Measurements from ENCODE around the gene UTY. TPM values are rescaled to one million over a fixed set of nuclear protein-coding genes. Genes with fewer than 3 reads are reported as not detected.

Gene UTY
- total and polyA plus RNA-seq, 3 donors from 2014 or later = 6.7 to 58.5 (median 55.8) TPM

DNA sequence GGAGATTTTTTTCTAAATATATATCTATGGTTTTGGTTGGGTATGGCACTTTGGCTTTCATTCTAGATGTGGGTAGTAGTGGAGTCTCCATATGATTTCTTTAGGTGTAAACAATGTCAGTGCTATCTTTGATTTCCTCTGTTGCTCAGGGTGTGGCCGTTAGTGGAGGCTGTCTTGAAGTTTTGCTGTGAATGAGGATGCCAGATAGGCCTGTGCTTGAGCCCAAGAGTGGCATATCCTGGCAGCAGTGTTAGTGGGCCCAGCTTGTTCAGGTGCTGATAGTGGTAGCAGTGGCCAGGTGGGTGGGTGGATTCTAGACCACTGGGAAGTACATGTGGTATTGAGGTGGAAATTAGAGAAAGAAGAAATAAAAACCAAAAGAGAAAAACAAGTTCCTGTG is 8.9 kb upstream of the UTY start:
- Histone ChIP-seq H3K36me3 (ENCODE audit: low read depth, missing control alignments) (no peaks in the 10 kb centered on the region), H3K27ac (no peak overlapping the region)

DNA sequence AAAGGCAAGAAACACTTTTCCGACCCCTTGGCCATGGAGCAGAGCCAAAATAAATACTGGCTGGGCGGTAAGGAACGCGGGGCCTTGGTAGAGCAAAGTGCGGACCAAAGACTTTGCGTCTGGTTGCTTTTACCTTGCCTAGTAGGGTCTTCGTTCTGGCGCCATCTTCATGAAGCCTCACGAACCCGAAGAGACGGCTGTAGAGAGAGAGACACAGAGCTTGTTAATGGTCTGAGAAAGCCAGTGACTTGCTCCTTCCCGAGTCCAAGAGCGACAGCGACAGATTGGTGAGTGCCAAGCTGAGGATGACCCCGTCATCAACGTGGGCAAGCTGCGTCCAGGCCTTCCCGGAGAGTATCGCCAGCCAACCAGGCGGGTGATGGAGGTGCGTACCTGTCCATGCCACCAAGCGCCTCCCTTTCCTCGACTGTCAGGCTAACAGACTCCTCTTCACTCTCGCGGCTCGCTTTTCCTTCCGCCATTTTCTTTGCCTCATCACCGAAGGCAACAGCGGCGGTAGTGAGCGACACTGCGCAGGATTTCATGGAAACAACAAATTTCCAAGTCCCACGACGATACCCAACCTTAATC is 617 bp downstream of the UTY start:
- peak; percentile 56 for DNase-seq
- WGBS, 2 donors = 0% methylated on average over 14 to 34 of the region's 34 CpGs
- no peaks in the 10 kb centered on the region for H3K27me3 ChIP-seq
- H3K27ac ChIP-seq = peak overlapping the region; percentile 89 to 93
- no peaks in the 10 kb centered on the region for H3K4me1 ChIP-seq
- H3K9me3 ChIP-seq = no peaks in the 10 kb centered on the region
- TF ChIP-seq, protein P1, sequence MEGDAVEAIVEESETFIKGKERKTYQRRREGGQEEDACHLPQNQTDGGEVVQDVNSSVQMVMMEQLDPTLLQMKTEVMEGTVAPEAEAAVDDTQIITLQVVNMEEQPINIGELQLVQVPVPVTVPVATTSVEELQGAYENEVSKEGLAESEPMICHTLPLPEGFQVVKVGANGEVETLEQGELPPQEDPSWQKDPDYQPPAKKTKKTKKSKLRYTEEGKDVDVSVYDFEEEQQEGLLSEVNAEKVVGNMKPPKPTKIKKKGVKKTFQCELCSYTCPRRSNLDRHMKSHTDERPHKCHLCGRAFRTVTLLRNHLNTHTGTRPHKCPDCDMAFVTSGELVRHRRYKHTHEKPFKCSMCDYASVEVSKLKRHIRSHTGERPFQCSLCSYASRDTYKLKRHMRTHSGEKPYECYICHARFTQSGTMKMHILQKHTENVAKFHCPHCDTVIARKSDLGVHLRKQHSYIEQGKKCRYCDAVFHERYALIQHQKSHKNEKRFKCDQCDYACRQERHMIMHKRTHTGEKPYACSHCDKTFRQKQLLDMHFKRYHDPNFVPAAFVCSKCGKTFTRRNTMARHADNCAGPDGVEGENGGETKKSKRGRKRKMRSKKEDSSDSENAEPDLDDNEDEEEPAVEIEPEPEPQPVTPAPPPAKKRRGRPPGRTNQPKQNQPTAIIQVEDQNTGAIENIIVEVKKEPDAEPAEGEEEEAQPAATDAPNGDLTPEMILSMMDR (IDR thresholded peaks at IDR 0.05) = no peak
- TF ChIP-seq POLR2A (IDR thresholded peaks at IDR 0.05) = no peak
- H3K4me3 ChIP-seq = peak overlapping the region; percentile 62 to 81
- intact Hi-C loops (cut with DNase I; ENCODE audit: low total_unique reads) = no loop called here
- no peaks in the 10 kb centered on the region for H3K36me3 ChIP-seq (ENCODE audit: low read depth, missing control alignments)

More for the DNA sequence above, 8.9 kb upstream of the UTY start:
- TF ChIP-seq, protein P1 (IDR thresholded peaks at IDR 0.05) = no peak
- no peak for TF ChIP-seq POLR2A (IDR thresholded peaks at IDR 0.05)
- Histone ChIP-seq H3K4me1 (no peaks in the 10 kb centered on the region), H3K4me3 (no peak overlapping the region), H3K9me3 (no peaks in the 10 kb centered on the region), H3K27me3 (no peaks in the 10 kb centered on the region)
- intact Hi-C loops (cut with DNase I; ENCODE audit: low total_unique reads) = no loop called here
- no peak for DNase-seq
- 80% methylated on average over 1 of the region's 1 CpG; no CpG with 5 or more reads in 1 of the 2 donors for WGBS, 2 donors

DNA sequence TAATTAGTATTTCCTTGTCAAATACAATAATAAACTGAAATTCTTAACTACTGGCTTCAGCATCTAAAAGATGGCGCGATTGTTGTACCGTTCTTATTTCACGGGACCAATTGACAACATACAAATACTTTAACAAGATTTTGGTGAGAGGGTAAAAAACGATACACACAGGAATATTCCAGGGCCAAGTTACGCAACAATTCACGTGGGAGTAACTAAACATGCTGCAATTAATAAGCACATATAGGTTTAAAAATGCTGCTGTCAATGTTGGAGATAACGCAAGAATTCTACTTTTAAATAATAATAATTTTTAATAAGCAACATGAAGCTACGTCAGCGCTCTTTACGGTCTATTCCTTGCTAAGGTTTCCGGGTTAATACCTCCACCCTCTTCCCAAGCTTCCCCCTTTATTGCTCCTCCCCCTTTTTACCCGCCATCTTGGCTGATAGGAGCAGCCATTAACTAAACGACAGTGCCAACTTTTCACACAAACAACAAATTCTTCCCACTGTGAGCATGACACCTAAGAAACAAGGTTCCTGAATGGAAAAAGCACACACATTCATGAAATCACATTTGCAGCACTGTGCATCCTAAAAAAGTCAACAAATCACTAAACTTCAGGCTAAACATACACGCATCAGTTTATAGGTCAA is 1.6 kb downstream of the UTY start:
- H3K36me3 ChIP-seq (ENCODE audit: low read depth, missing control alignments) = no peaks in the 10 kb centered on the region
- no peaks in the 10 kb centered on the region for H3K27me3 ChIP-seq
- intact Hi-C loops (cut with DNase I; ENCODE audit: low total_unique reads) = no loop called here
- no peaks in the 10 kb centered on the region for H3K4me1 ChIP-seq
- H3K9me3 ChIP-seq = no peaks in the 10 kb centered on the region
- H3K4me3 ChIP-seq = peak overlapping the region; percentile 62 to 81
- WGBS, 2 donors = 0% methylated on average over 15 of the region's 15 CpGs
- TF ChIP-seq, protein P1 (IDR thresholded peaks at IDR 0.05) = no peak
- TF ChIP-seq POLR2A (IDR thresholded peaks at IDR 0.05) = no peak
- peak overlapping the region; percentile 89 to 93 for H3K27ac ChIP-seq
- peak; percentile 68 for DNase-seq

DNA sequence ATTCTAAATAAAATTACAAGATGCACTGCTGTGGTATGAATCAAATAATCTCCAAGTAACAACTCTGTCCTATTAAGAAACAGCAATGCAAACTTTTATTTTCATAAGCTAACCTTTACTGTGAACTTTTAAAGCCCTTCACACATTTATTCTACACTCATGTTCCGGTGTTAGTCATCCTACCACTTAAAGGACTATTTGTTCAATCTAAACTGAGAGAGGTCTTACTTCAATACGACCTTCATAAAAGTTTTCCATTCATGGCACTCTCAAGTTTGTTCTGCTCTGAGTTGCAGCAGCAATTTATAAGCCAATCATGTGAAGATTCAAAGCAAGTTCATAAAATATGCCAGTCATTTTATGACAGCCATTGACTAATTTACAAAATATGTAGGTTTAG is 4.8 kb downstream of the UTY start:
- H3K27me3 ChIP-seq = no peaks in the 10 kb centered on the region
- intact Hi-C loops (cut with DNase I; ENCODE audit: low total_unique reads) = no loop called here
- WGBS, 2 donors = 33 to 44% methylated on average over 2 of the region's 2 CpGs
- no peaks in the 10 kb centered on the region for H3K36me3 ChIP-seq (ENCODE audit: low read depth, missing control alignments)
- DNase-seq = no peak
- H3K9me3 ChIP-seq = no peaks in the 10 kb centered on the region
- no peaks in the 10 kb centered on the region for H3K4me1 ChIP-seq
- no peak overlapping the region for H3K27ac ChIP-seq
- no peak overlapping the region for H3K4me3 ChIP-seq
- TF ChIP-seq, protein P1 (IDR thresholded peaks at IDR 0.05) = no peak
- no peak for TF ChIP-seq POLR2A (IDR thresholded peaks at IDR 0.05)

DNA sequence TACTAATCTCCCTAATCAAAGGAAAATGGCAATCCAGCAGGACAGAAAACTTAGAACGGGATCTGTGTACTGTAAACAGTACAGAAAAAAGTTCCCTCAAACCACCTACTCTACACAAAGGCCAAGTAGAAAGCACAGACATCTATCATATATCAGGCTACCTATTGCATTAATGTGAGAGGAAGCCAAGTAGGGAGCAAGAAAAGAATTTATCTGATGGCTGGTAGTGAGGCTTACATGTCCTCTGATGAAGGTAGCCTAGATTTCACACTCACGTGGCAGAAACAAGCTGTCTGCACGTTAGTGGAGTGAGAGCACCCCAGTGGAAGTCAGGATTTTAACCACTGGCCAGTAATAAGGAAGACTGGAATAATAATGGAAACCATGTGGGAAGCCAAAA is 28.3 kb downstream of the UTY start:
- intact Hi-C loops (cut with DNase I; ENCODE audit: low total_unique reads) = no loop called here
- Histone ChIP-seq H3K4me1 (no peaks in the 10 kb centered on the region), H3K27me3 (no peaks in the 10 kb centered on the region), H3K36me3 (ENCODE audit: low read depth, missing control alignments) (no peaks in the 10 kb centered on the region), H3K27ac (no peak overlapping the region), H3K4me3 (no peak overlapping the region), H3K9me3 (no peaks in the 10 kb centered on the region)
- WGBS, 2 donors = 70 to 86% methylated on average over 3 of the region's 3 CpGs
- TF ChIP-seq, protein P1 (IDR thresholded peaks at IDR 0.05) = no peak
- no peak for TF ChIP-seq POLR2A (IDR thresholded peaks at IDR 0.05)
- no peak for DNase-seq
